Endothelial cell of umbilical vein (primary cell): ENCODE measurements around the gene ZSCAN25. TPM values are rescaled to one million over a fixed set of nuclear protein-coding genes. Genes with fewer than 3 reads are reported as not detected.

Experiments
- BruUV-seq: library from RNA; stranded (reverse); fragments of 400-500 nt; replicated peaks from 2 replicates; lab custom pipeline; 2021; lab: Mats Ljungman, UMichigan
- CTCF ChIA-PET: fragments of 300-600, 350-600 bp; sonication (Branson Sonifier 250); formaldehyde crosslinking; loops from one replicate; lab custom pipeline; 2021; ENCODE audit warnings: antibody characterized with exemption, inconsistent platforms; lab: Charles Lee
- POLR2A ChIA-PET: fragments of 300-600, 350-600 bp; sonication (Branson Sonifier 250); formaldehyde crosslinking; loops from one replicate; lab custom pipeline; 2021; ENCODE audit warnings: antibody characterized with exemption, inconsistent platforms; lab: Charles Lee
- DNase-seq: peaks from one replicate; pipeline ENCODE4 v3.0.0-alpha.2; 2011; ENCODE audit warnings: low read depth, low spot score
- FAIRE-seq: peaks from 2 replicates; lab custom pipeline; 2011; peaks lifted over from hg19 to GRCh38; lab: Jason Lieb, UNC
- H2AFZ ChIP-seq: 2 replicates; pipeline ENCODE4 v1.6.0; 2012; ENCODE audit warnings: low read depth, low read length, control low read depth, inconsistent platforms
- H3K27ac ChIP-seq: 2 replicates; pipeline ENCODE4 v1.5.1; 2011; ENCODE audit warnings: low read depth, mild to moderate bottlenecking, control low read depth, low read length, moderate library complexity; ENCODE audit not compliant: insufficient read depth
- H3K27me3 ChIP-seq, 2 experiments: 2 replicates each; pipeline versions ENCODE4 v1.6.0 to v1.6.1; 2011; ENCODE audit warnings: low read length in 2 of 2, mixed read lengths in 1 of 2; ENCODE audit not compliant: control insufficient read depth in 2 of 2, insufficient read depth in 2 of 2
- H3K36me3 ChIP-seq, 2 experiments: 2 replicates in 1 of 2; 3 replicates in 1 of 2; pipeline ENCODE4 v1.5.1; 2011; ENCODE audit warnings: low read length in 2 of 2, mild to moderate bottlenecking in 1 of 2, moderate library complexity in 1 of 2; ENCODE audit not compliant: control insufficient read depth in 2 of 2, insufficient read depth in 2 of 2; ENCODE audit errors: extremely low read depth in 1 of 2
- H3K4me1 ChIP-seq: 3 replicates; pipeline ENCODE4 v1.5.1; 2011; ENCODE audit warnings: mild to moderate bottlenecking, low read length; ENCODE audit not compliant: control insufficient read depth, insufficient read depth; ENCODE audit errors: extremely low read depth
- H3K4me2 ChIP-seq: 2 replicates; pipeline ENCODE4 v1.6.1; 2011; ENCODE audit warnings: low read length, control low read depth, mixed read lengths; ENCODE audit not compliant: insufficient read depth
- H3K4me3 ChIP-seq, 3 experiments: fragments of 200-600 bp in 1 of 3; sonication (generic), shearing (Covaris generic) in 1 of 3; replicated peaks in 1 of 3; 2 replicates each; pipeline ENCODE4 v1.5.1; 2011 to 2016; ENCODE audit warnings: control low read depth in 3 of 3, low read length in 3 of 3, mild to moderate bottlenecking in 2 of 3, inconsistent platforms in 1 of 3, low read depth in 1 of 3, moderate library complexity in 1 of 3; ENCODE audit not compliant: insufficient read depth in 1 of 3
- H3K79me2 ChIP-seq: 2 replicates; pipeline ENCODE4 v1.6.0; 2012; ENCODE audit warnings: low read length, inconsistent platforms; ENCODE audit not compliant: control insufficient read depth, insufficient read depth
- H3K9ac ChIP-seq: replicated peaks from 2 replicates; pipeline ENCODE3; 2011; ENCODE audit warnings: low read length, control low read depth; ENCODE audit not compliant: insufficient read depth; ENCODE audit errors: extremely low read depth
- H3K9me1 ChIP-seq: replicated peaks from 3 replicates; pipeline ENCODE4 v1.6.0; 2011; ENCODE audit warnings: mild to moderate bottlenecking, low read length; ENCODE audit not compliant: control insufficient read depth, insufficient read depth; ENCODE audit errors: extremely low read depth
- H3K9me3 ChIP-seq: replicated peaks from 2 replicates; pipeline ENCODE4 v1.5.1; 2012; ENCODE audit warnings: low read length, inconsistent platforms; ENCODE audit not compliant: control insufficient read depth, insufficient read depth
- H4K20me1 ChIP-seq: replicated peaks from 2 replicates; pipeline ENCODE3; 2011; ENCODE audit warnings: mild to moderate bottlenecking, low read length; ENCODE audit not compliant: control insufficient read depth, insufficient read depth; ENCODE audit errors: extremely low read depth
- EZH2 ChIP-seq: IDR thresholded peaks from 2 replicates; pipeline ENCODE4 v1.6.1; 2012; ENCODE audit warnings: borderline replicate concordance, low read depth, mild to moderate bottlenecking, moderate library complexity, low read length, inconsistent platforms; ENCODE audit not compliant: severe bottlenecking
- FOS ChIP-seq: IDR thresholded peaks from 2 replicates; pipeline ENCODE4 v1.6.1; 2011; ENCODE audit warnings: mild to moderate bottlenecking, low read length, moderate library complexity, borderline replicate concordance; ENCODE audit not compliant: insufficient read depth
- GATA2 ChIP-seq: IDR thresholded peaks from 2 replicates; pipeline ENCODE4 v1.7.0; 2011; ENCODE audit warnings: low read depth, mild to moderate bottlenecking, moderate library complexity, mixed read lengths, low read length; ENCODE audit not compliant: insufficient read length, insufficient read depth
- JUN ChIP-seq: IDR thresholded peaks from 2 replicates; pipeline ENCODE4 v1.6.1; 2011; ENCODE audit warnings: borderline replicate concordance, low read depth; ENCODE audit not compliant: insufficient read length, insufficient read depth
- MYC ChIP-seq: IDR thresholded peaks from one replicate; pipeline ENCODE4 v1.6.1; 2011; ENCODE audit warnings: mild to moderate bottlenecking, low read depth, low read length
- POLR2A ChIP-seq: IDR thresholded peaks from 2 replicates; pipeline ENCODE4 v1.6.1; 2012; ENCODE audit warnings: low read depth, mild to moderate bottlenecking, control low read depth, low read length
- POLR2AphosphoS5 ChIP-seq: IDR thresholded peaks from 2 replicates; pipeline ENCODE4 v1.6.1; 2012; ENCODE audit warnings: low read depth, mild to moderate bottlenecking, control low read depth, low read length, moderate library complexity; ENCODE audit not compliant: insufficient read depth
- dilution Hi-C: fragments of 300-500 bp; cut with MboI; formaldehyde crosslinking; loops from one replicate; pipeline ENCODE4 v1.15.0; 2019; ENCODE audit warnings: low sequenced_read_pairs; ENCODE audit not compliant: extremely low pct_ligation_motif_present
- intact Hi-C: fragments of 100-400 bp; cut with micrococcal nuclease; formaldehyde crosslinking; loops from one replicate; pipeline ENCODE4 v1.10.0; 2022
- polyA plus RNA-seq, 4 experiments: library from polyadenylated mRNA; depleted of rRNA in 3 of 4; stranded (reverse) in 3 of 4; unstranded in 1 of 4; fragments of >200 nt; gene quantifications; 2 replicates each; pipeline versions ENCODE4 v1.2.1 to v1.2.3, GENCODE V29; 2011 to 2012; ENCODE audit warnings: missing spikeins in 1 of 4
- total RNA-seq: library from RNA; stranded (reverse); gene quantifications from 2 replicates; pipeline ENCODE4 v1.2.3, GENCODE V29; 2021
- TF ChIP-seq, protein P1 (sequence below): IDR thresholded peaks from 2 replicates; pipeline ENCODE4 v1.6.1; 2011; ENCODE audit not compliant: insufficient read depth, insufficient read length
- TF ChIP-seq, protein P2 (sequence below), 2 donors: IDR thresholded peaks; 1 replicate in 1 of 2; 2 replicates in 1 of 2; pipeline ENCODE4 v1.5.1; 2011; ENCODE audit warnings: low read length in 2 of 2, mild to moderate bottlenecking in 2 of 2, moderate library complexity in 2 of 2, control low read depth in 1 of 2, inconsistent platforms in 1 of 2, low read depth in 1 of 2; ENCODE audit not compliant: insufficient read depth in 1 of 2; ENCODE audit errors: extremely low read depth in 1 of 2

Gene ZSCAN25
- total and polyA plus RNA-seq, 2 donors (not counting 3 experiments of a cell fraction or from before 2014, with no cell fraction given) = 8.9 to 13.8 TPM

GRCh38 chr7:99674995-99675742, 58.4 kb downstream of the ZSCAN25 start:
- ChIA-PET CTCF (no interaction called here), POLR2A (no interaction called here)
- H3K4me2 ChIP-seq = no peak overlapping the region
- TF ChIP-seq, protein P1, sequence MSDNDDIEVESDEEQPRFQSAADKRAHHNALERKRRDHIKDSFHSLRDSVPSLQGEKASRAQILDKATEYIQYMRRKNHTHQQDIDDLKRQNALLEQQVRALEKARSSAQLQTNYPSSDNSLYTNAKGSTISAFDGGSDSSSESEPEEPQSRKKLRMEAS = no peak
- no peak for TF ChIP-seq JUN
- TF ChIP-seq, protein P2, sequence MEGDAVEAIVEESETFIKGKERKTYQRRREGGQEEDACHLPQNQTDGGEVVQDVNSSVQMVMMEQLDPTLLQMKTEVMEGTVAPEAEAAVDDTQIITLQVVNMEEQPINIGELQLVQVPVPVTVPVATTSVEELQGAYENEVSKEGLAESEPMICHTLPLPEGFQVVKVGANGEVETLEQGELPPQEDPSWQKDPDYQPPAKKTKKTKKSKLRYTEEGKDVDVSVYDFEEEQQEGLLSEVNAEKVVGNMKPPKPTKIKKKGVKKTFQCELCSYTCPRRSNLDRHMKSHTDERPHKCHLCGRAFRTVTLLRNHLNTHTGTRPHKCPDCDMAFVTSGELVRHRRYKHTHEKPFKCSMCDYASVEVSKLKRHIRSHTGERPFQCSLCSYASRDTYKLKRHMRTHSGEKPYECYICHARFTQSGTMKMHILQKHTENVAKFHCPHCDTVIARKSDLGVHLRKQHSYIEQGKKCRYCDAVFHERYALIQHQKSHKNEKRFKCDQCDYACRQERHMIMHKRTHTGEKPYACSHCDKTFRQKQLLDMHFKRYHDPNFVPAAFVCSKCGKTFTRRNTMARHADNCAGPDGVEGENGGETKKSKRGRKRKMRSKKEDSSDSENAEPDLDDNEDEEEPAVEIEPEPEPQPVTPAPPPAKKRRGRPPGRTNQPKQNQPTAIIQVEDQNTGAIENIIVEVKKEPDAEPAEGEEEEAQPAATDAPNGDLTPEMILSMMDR (IDR thresholded peaks at IDR 0.05; ENCODE audit: extremely low read depth in 1 of 2, insufficient read depth in 1 of 2, low read depth in 1 of 2, low read length in 2 of 2) = no peak
- TF ChIP-seq GATA2 = no peak
- TF ChIP-seq EZH2 = no peak
- TF ChIP-seq POLR2A = no peak
- no peak for TF ChIP-seq FOS
- no peak for TF ChIP-seq MYC
- no peak for TF ChIP-seq POLR2AphosphoS5
- H3K27me3 ChIP-seq = no peaks in the 10 kb centered on the region
- H3K9me3 ChIP-seq = no peaks in the 10 kb centered on the region
- H3K4me1 ChIP-seq = no peaks in the 10 kb centered on the region
- no peaks in the 10 kb centered on the region for H3K79me2 ChIP-seq
- DNase-seq (no peak), FAIRE-seq (no peak)
- no peak overlapping the region for H3K4me3 ChIP-seq
- BruUV-seq = no TSS peak
- H3K27ac ChIP-seq = no peak overlapping the region
- no peak overlapping the region for H3K9ac ChIP-seq
- intact Hi-C loops (no loop called here), dilution Hi-C loops (no loop called here)
- no peaks in the 10 kb centered on the region for H4K20me1 ChIP-seq
- no peaks in the 10 kb centered on the region for H3K9me1 ChIP-seq
- H3K36me3 ChIP-seq = no peaks in the 10 kb centered on the region
- H2AFZ ChIP-seq = no peak overlapping the region
